GM12892 (cell line): ENCODE measurements around the gene PAGE1.

Source experiments
- POLR2A ChIP-seq: IDR thresholded peaks from 2 replicates; pipeline ENCODE4 v1.6.1; 2011; ENCODE audit warnings: low read depth, low read length, control low read depth
- POLR2AphosphoS5 ChIP-seq: IDR thresholded peaks from 2 replicates; pipeline ENCODE4 v1.6.1; 2011; ENCODE audit warnings: low read depth, low read length, control low read depth
- TAF1 ChIP-seq: IDR thresholded peaks from 2 replicates; pipeline ENCODE4 v1.6.1; 2011; ENCODE audit warnings: low read depth, mild to moderate bottlenecking, control low read depth, low read length, borderline replicate concordance

DNA sequence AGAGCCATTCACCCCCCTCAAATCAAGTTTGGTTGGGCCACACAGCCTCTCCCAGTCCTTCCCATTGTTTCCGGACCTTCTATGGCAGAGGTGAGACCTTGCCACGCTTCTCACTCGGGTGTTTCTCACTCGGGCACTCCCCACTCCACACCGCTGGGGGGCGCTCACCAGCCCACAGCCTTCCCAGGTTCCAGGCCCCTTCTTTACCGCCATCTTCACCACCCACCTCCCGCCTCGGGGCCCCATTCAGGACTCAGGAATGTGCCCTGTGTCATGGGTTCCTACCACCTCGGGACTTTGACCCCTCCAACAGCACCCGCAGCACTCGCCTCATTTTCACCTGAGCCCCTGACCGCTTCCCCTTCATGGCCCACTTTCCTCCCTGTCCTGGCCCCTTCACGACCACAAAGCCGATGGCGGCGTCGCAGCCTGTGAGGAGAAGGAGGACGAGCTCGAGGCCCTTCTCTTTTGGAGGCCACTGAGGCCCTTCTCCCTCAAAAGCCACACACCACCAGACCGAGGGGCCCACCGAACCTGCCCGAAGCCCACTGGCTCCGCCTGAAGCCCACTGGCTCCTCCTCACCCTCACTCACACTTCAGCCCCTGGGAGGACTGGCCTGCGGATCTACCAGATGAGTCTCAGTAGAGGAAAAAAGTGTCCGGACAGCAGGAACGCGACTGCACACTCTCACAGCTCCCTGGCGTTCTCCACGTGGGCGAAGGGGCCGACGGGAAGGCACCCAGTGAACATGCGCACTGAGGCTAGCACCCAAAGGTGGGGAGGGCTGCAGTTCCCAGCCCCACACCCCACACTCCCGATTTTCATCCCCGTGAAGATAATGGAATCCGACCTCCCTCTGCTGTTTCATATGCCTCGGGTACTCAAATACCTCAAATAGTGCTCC, at the start of gene PAGE1:
- no peak for TF ChIP-seq POLR2A
- no peak for TF ChIP-seq POLR2AphosphoS5
- no peak for TF ChIP-seq TAF1
